HL-60 (cell line): ENCODE data around the gene FGD6.

ENCODE experiments used
- DNase-seq, 2 experiments: peaks; one replicate each; pipeline ENCODE4 v3.0.0-alpha.2; 2010 to 2020; ENCODE audit warnings: low read depth in 1 of 2, low spot score in 1 of 2
- H3K27ac ChIP-seq: fragments of 250-450 bp; sonication (Bioruptor Pico); replicated peaks from 2 replicates; pipeline ENCODE4 v1.5.1; 2020; ENCODE audit warnings: mild to moderate bottlenecking, moderate library complexity
- H3K27me3 ChIP-seq: fragments of 250-450 bp; sonication (Bioruptor Pico); 2 replicates; pipeline ENCODE4 v1.5.1; 2021; ENCODE audit warnings: mild to moderate bottlenecking, moderate library complexity; ENCODE audit not compliant: insufficient read depth, poor library complexity, severe bottlenecking
- H3K4me3 ChIP-seq: replicated peaks from 2 replicates; pipeline ENCODE4 v1.5.1; 2011; ENCODE audit warnings: mild to moderate bottlenecking, control low read depth, low read length; ENCODE audit not compliant: insufficient read depth
- CTCF ChIP-seq: IDR thresholded peaks from one replicate; pipeline ENCODE4 v1.5.1; 2011; ENCODE audit warnings: low read length, control low read depth, inconsistent platforms; ENCODE audit not compliant: insufficient read depth
- GABPA ChIP-seq: IDR thresholded peaks from 2 replicates; pipeline ENCODE4 v1.6.1; 2012; ENCODE audit warnings: low read depth
- POLR2AphosphoS5 ChIP-seq: IDR thresholded peaks from 2 replicates; pipeline ENCODE4 v1.6.1; 2012; ENCODE audit warnings: low read depth
- REST ChIP-seq: IDR thresholded peaks from 2 replicates; pipeline ENCODE4 v1.6.1; 2012; ENCODE audit warnings: low read depth; ENCODE audit not compliant: insufficient replicate concordance
- SPI1 ChIP-seq: IDR thresholded peaks from 2 replicates; pipeline ENCODE4 v1.6.1; 2012; ENCODE audit warnings: low read depth, mild to moderate bottlenecking, borderline replicate concordance

Gene FGD6

GRCh38 chr12:95228617-95229016 lies 11.3 kb upstream of the FGD6 start:
- Histone ChIP-seq H3K27ac (no peak overlapping the region), H3K4me3 (no peak overlapping the region), H3K27me3 (no peaks in the 10 kb centered on the region)
- TF ChIP-seq CTCF: no peak
- no peak for TF ChIP-seq REST
- no peak for TF ChIP-seq GABPA
- TF ChIP-seq POLR2AphosphoS5: no peak
- no peak for TF ChIP-seq SPI1
- no peak for DNase-seq

GRCh38 chr12:95227818-95228356 lies 10.6 kb upstream of the FGD6 start:
- TF ChIP-seq POLR2AphosphoS5 (no peak), SPI1 (no peak; the same call in 1 of the 2 replicates), CTCF (no peak), GABPA (no peak), REST (no peak)
- no peak overlapping the region for H3K4me3 ChIP-seq
- DNase-seq: no peak
- no peak overlapping the region for H3K27ac ChIP-seq
- no peaks in the 10 kb centered on the region for H3K27me3 ChIP-seq

- no peaks in the 10 kb centered on the region for H3K27me3 ChIP-seq
- DNase-seq: no peak
- no peak for TF ChIP-seq REST
- TF ChIP-seq SPI1: no peak
- TF ChIP-seq CTCF: no peak
- no peak for TF ChIP-seq POLR2AphosphoS5
- no peak for TF ChIP-seq GABPA
- H3K27ac ChIP-seq: no peak overlapping the region
- H3K4me3 ChIP-seq: no peak overlapping the region
These were observed 8.5 kb upstream of the FGD6 start for GRCh38 chr12:95225645-95226212.
